Measurements from ENCODE around the gene TAB3. TPM values are rescaled to one million over a fixed set of nuclear protein-coding genes. Genes with fewer than 3 reads are reported as not detected.

Gene TAB3
- total and polyA plus RNA-seq, 2 of the 4 experiments (the other 2 are of a cell fraction), result 4.7 to 6.4 TPM

DNA sequence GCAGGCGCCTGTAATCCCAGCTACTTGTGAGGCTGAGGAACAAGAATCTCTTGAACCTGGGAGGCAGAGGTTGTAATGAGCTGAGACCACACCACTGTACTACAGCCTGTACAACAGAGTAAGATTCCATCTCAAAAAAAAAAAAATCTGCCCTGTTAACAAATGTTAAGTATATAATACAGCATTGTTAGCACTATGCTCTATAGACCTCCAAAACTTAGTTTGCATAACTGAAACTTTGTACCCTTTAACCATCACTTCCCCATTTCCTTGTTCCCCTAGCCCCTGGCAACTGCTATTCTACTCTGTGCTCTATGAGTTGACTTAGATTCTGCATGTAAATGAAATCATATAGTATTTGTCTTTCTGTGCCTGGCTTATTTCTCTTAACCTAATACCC is 76.7 kb downstream of the TAB3 start:
- Histone ChIP-seq H3K9ac (ENCODE audit: low read depth, low read length) (no peak overlapping the region), H4K20me1 (ENCODE audit: insufficient read depth, low read length) (no peaks in the 10 kb centered on the region), H3K4me3 (ENCODE audit: insufficient read depth, low read depth, low read length) (no peak overlapping the region), H2AK5ac (ENCODE audit: low read depth, low read length) (no peak overlapping the region), H4K5ac (ENCODE audit: low read depth, low read length) (no peak overlapping the region), H3K14ac (replicated peaks; ENCODE audit: low read depth, low read length) (no peak overlapping the region), H2AK9ac (replicated peaks; ENCODE audit: low read depth, low read length, poor library complexity) (no peak overlapping the region), H3K79me1 (ENCODE audit: low read depth in 1 of 2, low read length in 2 of 2) (no peaks in the 10 kb centered on the region), H3K4me2 (ENCODE audit: low read depth, low read length) (no peak overlapping the region), H4K91ac (ENCODE audit: insufficient read depth, low read depth, low read length) (no peak overlapping the region), H3K23ac (ENCODE audit: low read depth, low read length) (no peak overlapping the region), H3K27ac (ENCODE audit: insufficient read depth, low read length) (no peak overlapping the region), H2BK15ac (ENCODE audit: low read depth, low read length) (no peak overlapping the region), H2BK120ac (ENCODE audit: low read depth, low read length) (no peak overlapping the region), H2BK5ac (ENCODE audit: low read depth, low read length, poor library complexity, severe bottlenecking) (no peak overlapping the region), H3K9me1 (ENCODE audit: insufficient read depth, low read length) (no peaks in the 10 kb centered on the region), H3K4me1 (ENCODE audit: control insufficient read depth, insufficient read depth, low read length) (no peaks in the 10 kb centered on the region), H2BK20ac (ENCODE audit: low read depth, low read length) (no peak overlapping the region), H4K8ac (ENCODE audit: low read depth in 2 of 2, low read length in 2 of 2) (no peak overlapping the region), H3K4ac (ENCODE audit: low read depth, low read length) (no peak overlapping the region), H3K18ac (ENCODE audit: low read depth, low read length) (no peak overlapping the region), H2AFZ (replicated peaks; ENCODE audit: low read length, poor library complexity) (no peak overlapping the region), H3K9me3 (ENCODE audit: control insufficient read depth, insufficient read depth, low read length) (no peaks in the 10 kb centered on the region), H3K36me3 (ENCODE audit: control insufficient read depth, insufficient read depth, low read length) (no peaks in the 10 kb centered on the region), H3K27me3 (ENCODE audit: control insufficient read depth, insufficient read depth, low read length) (no peaks in the 10 kb centered on the region), H3K56ac (ENCODE audit: extremely low read depth, insufficient read depth, low read length) (no peak overlapping the region)
- no peak for ATAC-seq (ENCODE audit: low read depth)
- ChIA-PET CTCF (no interaction called here), POLR2A (ENCODE audit: unreplicated experiment) (no interaction called here)
- in situ Hi-C loops (cut with MboI; ENCODE audit: low sequenced_read_pairs), result no loop called here
- TF ChIP-seq MAZ (IDR thresholded peaks at IDR 0.05; ENCODE audit: borderline replicate concordance, low read depth, low read length) (no peak), BHLHE40 (IDR thresholded peaks at IDR 0.05; ENCODE audit: low read depth, low read length) (no peak), RCOR1 (IDR thresholded peaks at IDR 0.05; ENCODE audit: insufficient replicate concordance, low read length) (no peak)
- BruUV-seq (replicated peaks), result no TSS peak
- WGBS, 2 experiments (ENCODE audit: extremely low coverage in 2 of 2, insufficient read length in 1 of 2), result no CpG with 5 or more reads among the region's 1 CpG
- DNase-seq, result no peak
- intact Hi-C loops (cut with micrococcal nuclease), result no loop called here
- dilution Hi-C loops (cut with HindIII; ENCODE audit: low sequenced_read_pairs, unreplicated experiment), result no loop called here

Measured in IMR-90 (cell line).